BJ (cell line): ENCODE data around the gene MSTN. TPM values are rescaled to one million over a fixed set of nuclear protein-coding genes. Genes with fewer than 3 reads are reported as not detected.

Experiments used
- CTCF ChIA-PET: fragments of 350-600 bp; formaldehyde crosslinking; extraction: SDS; loops from one replicate; lab custom pipeline; 2021; ENCODE audit warnings: antibody characterized with exemption, inconsistent platforms; lab: Yijun Ruan, JAX
- POLR2A ChIA-PET: fragments of 300-600 bp; sonication (Branson Sonifier 250); formaldehyde crosslinking; extraction: SDS; loops from one replicate; lab custom pipeline; 2021; ENCODE audit warnings: antibody characterized with exemption; lab: Charles Lee
- DNase-seq: peaks from one replicate; pipeline ENCODE4 v3.0.0-alpha.2; 2011; ENCODE audit warnings: low read depth
- H3K27me3 ChIP-seq: 2 replicates; pipeline ENCODE4 v1.6.0; 2011; ENCODE audit warnings: low read length; ENCODE audit not compliant: control insufficient read depth, insufficient read depth
- H3K36me3 ChIP-seq: 2 replicates; pipeline ENCODE4 v1.5.1; 2011; ENCODE audit warnings: low read length; ENCODE audit not compliant: control insufficient read depth, insufficient read depth
- H3K4me3 ChIP-seq: 2 replicates; pipeline ENCODE4 v1.5.1; 2011; ENCODE audit warnings: low read depth, mild to moderate bottlenecking, control low read depth, low read length
- polyA plus RNA-seq: library from polyadenylated mRNA; depleted of rRNA; stranded (reverse); fragments of >200 nt; gene quantifications from 2 replicates; pipeline ENCODE4 v1.2.3, GENCODE V29; 2011
- TF ChIP-seq, protein P1 (sequence below): IDR thresholded peaks from 2 replicates; pipeline ENCODE4 v1.5.1; 2011; ENCODE audit warnings: low read depth, mild to moderate bottlenecking, control low read depth, inconsistent platforms, low read length, moderate library complexity; ENCODE audit not compliant: insufficient read depth

MSTN gene
- polyA plus RNA-seq, 1 experiment: not detected

- CTCF ChIA-PET: no interaction called here
Measured at GRCh38 chr2:190084704-190085103, 22.2 kb upstream of the MSTN start.

DNA sequence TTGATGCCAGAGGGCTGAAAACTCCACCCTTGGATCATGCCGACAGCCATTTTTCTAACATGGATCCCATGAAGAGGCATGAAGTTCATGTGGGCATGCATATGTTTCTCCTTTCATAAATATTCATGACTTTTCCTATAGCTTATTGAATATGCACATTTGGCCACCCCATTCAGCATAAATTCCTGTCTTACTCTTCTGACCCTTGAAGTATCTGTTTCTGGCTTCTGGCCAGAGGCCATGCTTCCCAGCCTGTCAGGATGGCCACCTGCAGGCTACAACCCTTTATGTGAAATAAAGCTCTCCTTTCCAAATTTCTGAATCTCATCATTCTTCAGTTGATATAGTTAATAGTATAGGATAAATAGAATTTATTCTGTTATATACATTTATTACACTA, 19.6 kb upstream of the MSTN start:
- TF ChIP-seq, protein P1, sequence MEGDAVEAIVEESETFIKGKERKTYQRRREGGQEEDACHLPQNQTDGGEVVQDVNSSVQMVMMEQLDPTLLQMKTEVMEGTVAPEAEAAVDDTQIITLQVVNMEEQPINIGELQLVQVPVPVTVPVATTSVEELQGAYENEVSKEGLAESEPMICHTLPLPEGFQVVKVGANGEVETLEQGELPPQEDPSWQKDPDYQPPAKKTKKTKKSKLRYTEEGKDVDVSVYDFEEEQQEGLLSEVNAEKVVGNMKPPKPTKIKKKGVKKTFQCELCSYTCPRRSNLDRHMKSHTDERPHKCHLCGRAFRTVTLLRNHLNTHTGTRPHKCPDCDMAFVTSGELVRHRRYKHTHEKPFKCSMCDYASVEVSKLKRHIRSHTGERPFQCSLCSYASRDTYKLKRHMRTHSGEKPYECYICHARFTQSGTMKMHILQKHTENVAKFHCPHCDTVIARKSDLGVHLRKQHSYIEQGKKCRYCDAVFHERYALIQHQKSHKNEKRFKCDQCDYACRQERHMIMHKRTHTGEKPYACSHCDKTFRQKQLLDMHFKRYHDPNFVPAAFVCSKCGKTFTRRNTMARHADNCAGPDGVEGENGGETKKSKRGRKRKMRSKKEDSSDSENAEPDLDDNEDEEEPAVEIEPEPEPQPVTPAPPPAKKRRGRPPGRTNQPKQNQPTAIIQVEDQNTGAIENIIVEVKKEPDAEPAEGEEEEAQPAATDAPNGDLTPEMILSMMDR: no peak
- Histone ChIP-seq H3K27me3 (peaks cover 1% of the 10 kb centered on the region; the same call in 1 of the 2 replicates), H3K36me3 (no peaks in the 10 kb centered on the region), H3K4me3 (no peak overlapping the region)
- POLR2A ChIA-PET: interaction anchor here (0.5 kb wide), 1 partner anchor 228 kb away, joined by 3 read pairs; no protein-coding TSS in a partner anchor
- CTCF ChIA-PET: interaction anchor here (0.7 kb wide), 1 partner anchor 108 kb away, joined by 3 read pairs; no protein-coding TSS in a partner anchor
- DNase-seq: no peak

More at GRCh38 chr2:190084704-190085103, 22.2 kb upstream of the MSTN start:
- POLR2A ChIA-PET: no interaction called here
- Histone ChIP-seq H3K27me3 (peaks cover 1% of the 10 kb centered on the region; the same call in 1 of the 2 replicates), H3K4me3 (no peak overlapping the region), H3K36me3 (no peaks in the 10 kb centered on the region)
- DNase-seq: no peak
- TF ChIP-seq, protein P1: no peak

GRCh38 chr2:190080527-190081049, 18.1 kb upstream of the MSTN start:
- Histone ChIP-seq H3K4me3 (no peak overlapping the region), H3K36me3 (no peaks in the 10 kb centered on the region), H3K27me3 (peaks cover 1% of the 10 kb centered on the region; the same call in 1 of the 2 replicates)
- ChIA-PET POLR2A (no interaction called here), CTCF (interaction anchor here (0.6 to 3.4 kb wide), 3 partner anchors 8 to 517 kb away, joined by 4 to 17 read pairs (median 4); no protein-coding TSS in a partner anchor)
- DNase-seq: no peak
- TF ChIP-seq, protein P1: no peak

GRCh38 chr2:190079160-190079559, 16.6 kb upstream of the MSTN start:
- ChIA-PET POLR2A (no interaction called here), CTCF (interaction anchor here (0.6 to 3.4 kb wide), 3 partner anchors 8 to 281 kb away, joined by 3 to 17 read pairs (median 4); no protein-coding TSS in a partner anchor)
- no peaks in the 10 kb centered on the region for H3K36me3 ChIP-seq
- DNase-seq: no peak
- H3K27me3 ChIP-seq: peaks cover 1% of the 10 kb centered on the region; the same call in 1 of the 2 replicates
- no peak overlapping the region for H3K4me3 ChIP-seq
- TF ChIP-seq, protein P1: no peak

- no peaks in the 10 kb centered on the region for H3K36me3 ChIP-seq
- POLR2A ChIA-PET: no interaction called here
- H3K27me3 ChIP-seq: no peaks in the 10 kb centered on the region
- TF ChIP-seq, protein P1: no peak
- CTCF ChIA-PET: interaction anchor here (1.9 to 2.6 kb wide), 2 partner anchors 13 to 277 kb away, joined by 5 to 11 read pairs; no protein-coding TSS in a partner anchor
- no peak for DNase-seq
- H3K4me3 ChIP-seq: no peak overlapping the region
Measured at GRCh38 chr2:190075623-190076022, 13.1 kb upstream of the MSTN start.
